ENCODE measurements around the gene OAS3.

DNA sequence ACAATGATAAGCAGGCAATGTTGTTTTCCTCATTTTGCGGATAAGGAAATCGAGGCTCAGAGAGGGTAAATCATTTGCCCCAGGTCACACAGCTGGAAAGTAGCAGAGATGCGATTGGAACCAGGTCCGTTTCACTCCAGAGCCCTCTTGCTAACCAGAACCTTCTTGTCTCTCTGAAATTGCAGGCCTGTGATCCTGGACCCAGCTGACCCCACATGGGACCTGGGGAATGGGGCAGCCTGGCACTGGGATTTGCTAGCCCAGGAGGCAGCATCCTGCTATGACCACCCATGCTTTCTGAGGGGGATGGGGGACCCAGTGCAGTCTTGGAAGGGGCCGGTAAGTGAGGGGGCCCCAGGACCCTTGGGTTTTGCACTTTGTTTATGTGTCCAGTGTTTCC, 9.5 kb downstream of the OAS3 start:
- TF ChIP-seq CTCF (IDR thresholded peaks at IDR 0.05), result no peak
- no peak for TF ChIP-seq POLR2AphosphoS5 (IDR thresholded peaks at IDR 0.05)

Data from suprapubic skin (tissue), 3 donors.